Kidney epithelial cell (primary cell): Measurements from ENCODE around the gene ABHD8. TPM values are rescaled to one million over a fixed set of nuclear protein-coding genes. Genes with fewer than 3 reads are reported as not detected.

ENCODE experiments used
- DNase-seq: peaks from one replicate; pipeline ENCODE4 v3.0.0-alpha.2; 2010; ENCODE audit warnings: low read depth
- H3K27me3 ChIP-seq: 2 replicates; pipeline ENCODE4 v1.6.0; 2011; ENCODE audit warnings: low read length; ENCODE audit not compliant: control insufficient read depth, insufficient read depth
- H3K36me3 ChIP-seq: 2 replicates; pipeline ENCODE4 v1.5.1; 2011; ENCODE audit warnings: low read length; ENCODE audit not compliant: control insufficient read depth, insufficient read depth
- H3K4me3 ChIP-seq: 2 replicates; pipeline ENCODE4 v1.5.1; 2011; ENCODE audit warnings: low read depth, mild to moderate bottlenecking, control low read depth, low read length
- CTCF ChIP-seq: IDR thresholded peaks from 2 replicates; pipeline ENCODE4 v1.5.1; 2011; ENCODE audit warnings: mild to moderate bottlenecking, moderate library complexity, low read length, control low read depth, inconsistent platforms; ENCODE audit not compliant: insufficient read depth, poor library complexity, severe bottlenecking
- total RNA-seq: library from RNA; depleted of rRNA; stranded (reverse); fragments of >200 nt; gene quantifications from 2 replicates; pipeline ENCODE4 v1.2.3, GENCODE V29; 2015

The ABHD8 gene
- total RNA-seq, 1 donor from 2014 or later: 18.6 TPM

GRCh38 chr19:17330262-17331044 lies 27.2 kb upstream of the ABHD8 start:
- no peak for DNase-seq
- TF ChIP-seq CTCF: no peak
- H3K4me3 ChIP-seq: no peak overlapping the region
- H3K27me3 ChIP-seq: peaks cover 11% of the 10 kb centered on the region
- H3K36me3 ChIP-seq: peaks cover 1% of the 10 kb centered on the region

DNA sequence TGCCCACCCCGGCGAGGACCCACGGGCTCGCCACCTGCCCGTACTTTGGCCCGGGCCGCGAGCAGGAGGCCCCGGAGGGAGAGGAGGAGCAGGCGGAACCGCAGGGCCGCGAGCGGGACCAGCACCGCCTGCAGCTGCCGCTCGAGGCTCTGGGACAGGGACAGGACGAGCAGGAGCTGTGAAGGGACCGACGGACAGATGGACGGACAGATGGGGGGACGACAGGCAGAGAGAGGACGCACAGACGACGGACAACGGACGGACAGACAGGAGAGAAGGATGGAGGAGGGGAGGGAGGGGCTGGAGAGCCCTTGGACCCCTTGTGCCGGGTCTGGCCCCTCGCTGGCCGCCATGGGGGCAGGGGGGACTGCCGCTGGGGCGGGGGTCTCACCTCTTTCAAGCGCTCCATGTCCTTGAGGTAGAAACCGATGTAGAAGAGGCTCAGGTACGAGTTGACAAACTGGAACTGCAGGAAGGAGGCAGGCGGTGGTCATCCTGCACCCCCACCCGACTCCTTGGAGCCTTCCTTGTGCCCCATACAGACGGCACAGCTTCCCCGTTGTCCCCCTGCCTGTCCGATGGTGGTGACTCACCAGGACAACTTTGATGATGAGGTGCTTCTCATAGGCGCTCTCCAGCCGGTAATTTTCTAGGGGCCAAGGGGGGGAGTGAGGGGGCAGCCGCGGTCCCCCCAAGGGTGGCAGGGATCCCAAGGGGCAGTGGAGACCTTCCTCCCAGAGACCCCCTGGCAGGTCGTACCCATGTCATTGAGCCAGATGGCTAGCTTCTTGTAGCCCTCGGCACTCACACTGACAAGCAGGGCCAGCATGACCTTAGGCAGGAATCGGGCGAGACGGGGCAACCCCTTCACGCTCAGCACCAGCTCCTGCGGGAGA lies 26.4 kb upstream of the ABHD8 start:
- peaks cover 11% of the 10 kb centered on the region for H3K27me3 ChIP-seq
- H3K4me3 ChIP-seq: no peak overlapping the region

DNA sequence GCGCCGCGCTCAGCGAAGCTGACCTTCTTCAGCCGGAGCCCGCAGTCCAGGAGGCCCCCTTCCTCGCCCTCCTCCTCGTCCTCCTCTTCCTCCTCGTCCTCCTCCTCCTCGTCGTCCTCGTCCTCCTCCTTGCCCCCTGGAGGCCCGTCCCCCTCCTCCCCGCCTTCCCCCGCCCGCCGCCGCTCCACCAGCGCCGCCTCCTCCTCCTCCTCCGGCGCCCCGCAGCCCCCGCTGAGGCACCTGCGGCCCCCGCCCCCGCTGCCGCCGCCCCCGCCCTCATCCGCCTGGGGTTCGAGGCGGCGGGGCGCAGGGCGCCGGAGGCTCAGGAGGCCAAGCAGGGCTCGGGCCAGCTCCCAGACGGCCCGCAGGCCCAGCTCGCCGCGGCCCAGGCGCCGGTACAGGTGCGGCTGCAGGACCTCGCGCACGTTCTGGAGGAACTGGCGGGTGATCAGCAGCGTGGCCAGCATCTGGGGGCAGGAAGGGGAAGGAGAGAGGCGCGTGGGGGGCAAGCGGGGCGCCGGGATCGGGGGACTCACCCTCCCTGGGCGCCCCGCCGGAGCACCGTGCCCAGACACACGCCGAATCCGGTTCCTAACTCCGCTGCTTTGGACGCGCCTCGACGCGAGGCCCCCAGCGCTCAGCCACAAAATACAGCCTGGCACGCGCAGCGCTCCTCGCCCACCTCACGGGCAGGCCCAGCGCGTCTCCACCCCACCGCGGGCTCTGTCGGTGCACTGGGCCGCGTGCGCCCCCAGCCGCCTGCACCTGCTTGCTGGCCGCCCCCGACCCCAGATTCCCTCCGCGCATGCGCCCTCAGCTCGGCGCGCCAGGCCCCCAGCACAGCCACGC lies 25.5 kb upstream of the ABHD8 start:
- DNase-seq: no peak
- H3K27me3 ChIP-seq: peaks cover 11% of the 10 kb centered on the region
- H3K4me3 ChIP-seq: peak overlapping the region; percentile 26
- peaks cover 1% of the 10 kb centered on the region for H3K36me3 ChIP-seq
- TF ChIP-seq CTCF: no peak

More for the DNA sequence above, 26.4 kb upstream of the ABHD8 start:
- TF ChIP-seq CTCF: no peak
- H3K36me3 ChIP-seq: peaks cover 1% of the 10 kb centered on the region
- no peak for DNase-seq

GRCh38 chr19:17327654-17328516 lies 24.7 kb upstream of the ABHD8 start:
- peak; percentile 65 for TF ChIP-seq CTCF
- H3K4me3 ChIP-seq: peak overlapping the region; percentile 26

More at GRCh38 chr19:17327654-17328516, 24.7 kb upstream of the ABHD8 start:
- Histone ChIP-seq H3K27me3 (peaks cover 11% of the 10 kb centered on the region), H3K36me3 (peaks cover 1% of the 10 kb centered on the region)
- DNase-seq: peak; percentile 61
